ENCODE results near the gene CENPB. TPM values are rescaled to one million over a fixed set of nuclear protein-coding genes. Genes with fewer than 3 reads are reported as not detected.

Gene CENPB
- polyA plus RNA-seq, 1 of the 3 experiments (the other 2 are of a cell fraction), result 41.2 TPM

DNA sequence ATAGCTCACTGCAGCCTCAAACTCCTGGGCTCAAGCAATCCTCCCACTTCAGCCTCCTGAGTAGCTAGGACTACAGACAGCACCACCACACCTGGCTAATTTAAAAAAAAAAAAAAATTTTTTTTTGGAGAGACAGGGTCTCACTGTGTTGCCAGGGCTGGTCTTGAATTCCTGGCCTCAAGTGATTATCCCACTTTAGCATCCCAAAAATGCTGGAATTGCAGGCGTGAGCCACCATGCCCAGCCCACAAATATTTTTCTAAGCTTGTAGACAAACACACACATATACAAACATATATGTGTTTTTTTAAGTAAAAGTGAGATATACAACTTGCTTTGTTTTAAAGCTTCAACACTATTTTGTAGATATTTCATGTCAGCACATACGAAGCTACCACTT is 43.3 kb downstream of the CENPB start:
- Histone ChIP-seq H3K36me3 (replicated peaks in 1 of 2; ENCODE audit: control insufficient read depth in 1 of 2, insufficient read depth in 2 of 2, low read length in 1 of 2) (no peaks in the 10 kb centered on the region), H3K9me2 (no peaks in the 10 kb centered on the region), H3K79me2 (ENCODE audit: insufficient read depth) (no peaks in the 10 kb centered on the region), H3K27me3 (ENCODE audit: insufficient read depth) (no peaks in the 10 kb centered on the region), H3K9me3 (no peaks in the 10 kb centered on the region), H3K9ac (no peak overlapping the region), H3K4me3 (ENCODE audit: low read depth in 2 of 2, low read length in 1 of 2) (no peak overlapping the region), H2AFZ (ENCODE audit: low read depth) (no peak overlapping the region), H3K4me1 (ENCODE audit: control insufficient read depth in 1 of 2, insufficient read depth in 2 of 2, low read depth in 1 of 2, low read length in 1 of 2) (peaks cover 0 to 25% of the 10 kb centered on the region in 2 experiments; a peak in 1 of 4 replicates), H3K4me2 (no peak overlapping the region), H3F3A (replicated peaks; ENCODE audit: insufficient read depth) (no peaks in the 10 kb centered on the region), H3K27ac (ENCODE audit: low read depth in 2 of 2, low read length in 1 of 2) (no peak overlapping the region), H4K20me1 (ENCODE audit: insufficient read depth) (no peaks in the 10 kb centered on the region)
- ChIA-PET CTCF (interaction anchor here (1.0 to 1.6 kb wide), 3 partner anchors 27 to 38 kb away, joined by 3 to 5 read pairs (median 3); partner anchors contain the start of gene SPEF1), POLR2A (no interaction called here)
- TF ChIP-seq MEF2A (IDR thresholded peaks at IDR 0.05; ENCODE audit: borderline replicate concordance, low read depth) (no peak), FOXM1 (IDR thresholded peaks at IDR 0.05; ENCODE audit: low read depth) (no peak), GATA2 (CRISPR knock-in tag; IDR thresholded peaks at IDR 0.05) (no peak), RXRA (IDR thresholded peaks at IDR 0.05; ENCODE audit: borderline replicate concordance, low read depth) (no peak), SIN3A (IDR thresholded peaks at IDR 0.05; ENCODE audit: borderline replicate concordance, low read depth, low read length) (no peak), REST (IDR thresholded peaks at IDR 0.05; ENCODE audit: low read depth, low read length) (no peak), ELF1 (IDR thresholded peaks at IDR 0.05) (no peak), TAF1 (IDR thresholded peaks at IDR 0.05; ENCODE audit: borderline replicate concordance, low read depth, low read length) (no peak), GABPA (IDR thresholded peaks at IDR 0.05; ENCODE audit: low read depth) (no peak), TCF12 (IDR thresholded peaks at IDR 0.05) (no peak), EP300 (IDR thresholded peaks at IDR 0.05; ENCODE audit: borderline replicate concordance in 1 of 2, low read depth in 1 of 2, low read length in 1 of 2) (no peak), YY1 (IDR thresholded peaks at IDR 0.05; ENCODE audit: low read depth) (no peak), RAD21 (IDR thresholded peaks at IDR 0.05; ENCODE audit: low read length) (no peak), MXI1 (IDR thresholded peaks at IDR 0.05; ENCODE audit: low read depth, low read length) (no peak), NFIC (IDR thresholded peaks at IDR 0.05; ENCODE audit: borderline replicate concordance) (no peak)
- TF ChIP-seq, protein P1, sequence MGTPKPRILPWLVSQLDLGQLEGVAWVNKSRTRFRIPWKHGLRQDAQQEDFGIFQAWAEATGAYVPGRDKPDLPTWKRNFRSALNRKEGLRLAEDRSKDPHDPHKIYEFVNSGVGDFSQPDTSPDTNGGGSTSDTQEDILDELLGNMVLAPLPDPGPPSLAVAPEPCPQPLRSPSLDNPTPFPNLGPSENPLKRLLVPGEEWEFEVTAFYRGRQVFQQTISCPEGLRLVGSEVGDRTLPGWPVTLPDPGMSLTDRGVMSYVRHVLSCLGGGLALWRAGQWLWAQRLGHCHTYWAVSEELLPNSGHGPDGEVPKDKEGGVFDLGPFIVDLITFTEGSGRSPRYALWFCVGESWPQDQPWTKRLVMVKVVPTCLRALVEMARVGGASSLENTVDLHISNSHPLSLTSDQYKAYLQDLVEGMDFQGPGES (IDR thresholded peaks at IDR 0.05; ENCODE audit: low read depth, low read length), result no peak
- no peak for DNase-seq
- 82% methylated on average over 2 of the region's 2 CpGs for WGBS (ENCODE audit: low lambda C conversion rate)
